ENCODE measurements around the gene CEACAM18.

Gene CEACAM18

DNA sequence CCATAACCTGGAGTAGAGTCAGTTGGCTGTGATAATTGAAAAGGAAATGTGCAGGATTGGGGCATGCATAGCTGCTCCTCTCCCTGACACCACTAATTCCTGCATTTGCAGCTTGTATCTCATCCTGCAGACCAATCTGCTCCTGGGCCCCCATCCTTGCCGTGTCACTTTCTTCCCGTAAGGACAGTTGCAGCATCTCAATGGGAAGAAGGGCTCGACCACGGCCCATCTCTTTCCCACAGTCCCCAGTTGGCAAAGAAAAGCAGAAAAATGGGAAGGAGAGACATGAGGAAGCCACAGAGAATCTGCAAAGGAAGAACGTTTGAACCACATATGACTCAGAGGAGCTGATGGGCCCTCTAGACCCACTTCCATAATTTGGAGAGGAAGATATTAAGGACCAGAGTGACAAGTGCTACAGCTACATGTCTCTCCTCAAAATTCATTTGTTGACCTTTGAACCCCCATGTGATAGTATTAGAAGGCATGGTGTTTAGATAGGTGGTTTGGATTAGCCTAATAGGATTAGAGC, 25.0 kb downstream of the CEACAM18 start:
- Histone ChIP-seq H3K4me1 (ENCODE audit: control insufficient read depth in 2 of 2, insufficient read depth in 1 of 2, low read depth in 1 of 2, low read length in 2 of 2) (no peaks in the 10 kb centered on the region), H2BK12ac (ENCODE audit: low read length) (no peak overlapping the region), H3K4me3 (ENCODE audit: low read length in 2 of 2) (no peak overlapping the region), H3K27ac (replicated peaks; ENCODE audit: low read length) (no peak overlapping the region), H2BK5ac (ENCODE audit: low read length) (no peak overlapping the region), H3K79me1 (ENCODE audit: low read depth, low read length) (no peaks in the 10 kb centered on the region), H3K18ac (ENCODE audit: low read length) (no peak overlapping the region), H3K9ac (ENCODE audit: low read depth, low read length, poor library complexity) (no peak overlapping the region), H3K23ac (ENCODE audit: low read depth, low read length, poor library complexity) (no peak overlapping the region), H4K8ac (ENCODE audit: low read depth, low read length) (no peak overlapping the region), H3K36me3 (replicated peaks in 1 of 2; ENCODE audit: control insufficient read depth in 2 of 2, insufficient read depth in 2 of 2, low read length in 2 of 2) (no peaks in the 10 kb centered on the region), H2AK5ac (ENCODE audit: low read depth, low read length) (no peak overlapping the region), H2AFZ (ENCODE audit: low read length) (no peak overlapping the region), H3K4me2 (ENCODE audit: insufficient read depth, low read length, poor library complexity, severe bottlenecking) (no peak overlapping the region), H2BK15ac (ENCODE audit: low read length) (no peak overlapping the region), H2BK120ac (ENCODE audit: low read depth, low read length) (no peak overlapping the region), H4K91ac (ENCODE audit: low read depth, low read length, poor library complexity) (no peak overlapping the region), H3K4ac (ENCODE audit: low read length) (no peak overlapping the region), H3K9me3 (replicated peaks in 1 of 2; ENCODE audit: control insufficient read depth in 2 of 2, insufficient read depth in 1 of 2, low read depth in 1 of 2, low read length in 2 of 2) (peaks cover 0 to 38% of the 10 kb centered on the region in 2 donors), H3K14ac (ENCODE audit: low read length) (no peak overlapping the region), H3K27me3 (ENCODE audit: control insufficient read depth in 3 of 3, insufficient read depth in 3 of 3, low read depth in 1 of 3, low read length in 3 of 3) (peaks cover 0 to 13% (median 1%) of the 10 kb centered on the region in 3 experiments)
- DNase-seq (ENCODE audit: low spot score), result no peak
- no CpG with 5 or more reads among the region's 5 CpGs for WGBS, 2 donors (ENCODE audit: extremely low coverage in 2 of 2, insufficient read length in 2 of 2, insufficient replicate concordance in 1 of 2)

DNA sequence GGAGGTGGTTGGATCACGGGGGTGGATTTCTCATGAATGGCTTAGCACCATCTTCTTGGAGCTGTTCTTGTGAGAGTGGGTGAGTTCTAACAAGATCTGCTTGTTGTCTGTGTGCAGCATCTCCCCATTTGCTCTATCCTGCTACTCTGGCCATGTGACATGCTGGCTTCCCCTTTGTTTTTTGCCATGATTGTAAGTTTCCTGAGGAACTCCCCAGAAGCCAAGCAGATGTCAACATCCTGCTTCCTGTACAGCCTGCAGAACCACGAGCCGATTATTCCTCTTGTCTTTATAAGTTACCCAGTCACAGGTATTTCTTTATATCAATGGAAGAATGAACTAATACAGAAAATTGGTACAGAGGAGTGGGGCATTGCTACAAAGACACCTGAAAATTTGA, 25.6 kb downstream of the CEACAM18 start:
- Histone ChIP-seq H4K91ac (ENCODE audit: low read depth, low read length, poor library complexity) (no peak overlapping the region), H3K9ac (ENCODE audit: low read depth, low read length, poor library complexity) (no peak overlapping the region), H3K23ac (ENCODE audit: low read depth, low read length, poor library complexity) (no peak overlapping the region), H3K4me2 (ENCODE audit: insufficient read depth, low read length, poor library complexity, severe bottlenecking) (no peak overlapping the region), H2AFZ (ENCODE audit: low read length) (no peak overlapping the region), H3K4ac (ENCODE audit: low read length) (no peak overlapping the region), H3K27ac (replicated peaks; ENCODE audit: low read length) (no peak overlapping the region), H2BK12ac (ENCODE audit: low read length) (no peak overlapping the region), H2BK120ac (ENCODE audit: low read depth, low read length) (no peak overlapping the region), H3K79me1 (ENCODE audit: low read depth, low read length) (no peaks in the 10 kb centered on the region), H2BK15ac (ENCODE audit: low read length) (no peak overlapping the region), H3K14ac (ENCODE audit: low read length) (no peak overlapping the region), H3K4me3 (ENCODE audit: low read length in 2 of 2) (no peak overlapping the region), H3K36me3 (replicated peaks in 1 of 2; ENCODE audit: control insufficient read depth in 2 of 2, insufficient read depth in 2 of 2, low read length in 2 of 2) (no peaks in the 10 kb centered on the region), H3K4me1 (ENCODE audit: control insufficient read depth in 2 of 2, insufficient read depth in 1 of 2, low read depth in 1 of 2, low read length in 2 of 2) (no peaks in the 10 kb centered on the region), H4K8ac (ENCODE audit: low read depth, low read length) (no peak overlapping the region), H3K9me3 (replicated peaks in 1 of 2; ENCODE audit: control insufficient read depth in 2 of 2, insufficient read depth in 1 of 2, low read depth in 1 of 2, low read length in 2 of 2) (peaks cover 0 to 41% of the 10 kb centered on the region in 2 donors), H2BK5ac (ENCODE audit: low read length) (no peak overlapping the region), H3K18ac (ENCODE audit: low read length) (no peak overlapping the region), H3K27me3 (ENCODE audit: control insufficient read depth in 3 of 3, insufficient read depth in 3 of 3, low read depth in 1 of 3, low read length in 3 of 3) (peaks cover 0 to 18% (median 1%) of the 10 kb centered on the region in 3 experiments), H2AK5ac (ENCODE audit: low read depth, low read length) (no peak overlapping the region)
- WGBS, 2 donors (ENCODE audit: extremely low coverage in 2 of 2, insufficient read length in 2 of 2, insufficient replicate concordance in 1 of 2), result no CpG with 5 or more reads among the region's 3 CpGs
- DNase-seq (ENCODE audit: low spot score), result no peak

DNA sequence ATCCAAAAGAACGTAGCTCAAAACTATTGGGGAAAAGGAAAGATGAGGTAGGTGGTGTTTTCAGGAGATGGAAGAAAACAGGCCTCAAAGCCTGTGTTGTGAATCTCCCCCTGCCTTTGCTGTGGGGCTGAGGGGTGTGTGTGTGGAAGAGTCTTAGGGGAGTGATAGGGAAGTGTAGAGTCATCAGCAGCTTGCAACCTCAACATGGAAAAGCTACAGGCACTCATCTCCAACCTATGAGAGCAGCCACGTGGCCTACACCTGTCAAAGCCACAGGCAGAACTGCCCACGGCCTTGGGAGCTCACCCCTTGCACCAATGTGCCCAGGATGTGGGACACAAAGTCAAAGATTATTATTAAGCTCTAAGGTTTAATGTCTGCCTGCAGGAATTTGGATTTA, 27.6 kb downstream of the CEACAM18 start:
- Histone ChIP-seq H2AK5ac (ENCODE audit: low read depth, low read length) (no peak overlapping the region), H2BK12ac (ENCODE audit: low read length) (no peak overlapping the region), H3K4me3 (ENCODE audit: low read length in 2 of 2) (no peak overlapping the region), H3K18ac (ENCODE audit: low read length) (no peak overlapping the region), H3K36me3 (replicated peaks in 1 of 2; ENCODE audit: control insufficient read depth in 2 of 2, insufficient read depth in 2 of 2, low read length in 2 of 2) (no peaks in the 10 kb centered on the region), H3K4ac (ENCODE audit: low read length) (no peak overlapping the region), H2AFZ (ENCODE audit: low read length) (no peak overlapping the region), H2BK5ac (ENCODE audit: low read length) (no peak overlapping the region), H3K9me3 (replicated peaks in 1 of 2; ENCODE audit: control insufficient read depth in 2 of 2, insufficient read depth in 1 of 2, low read depth in 1 of 2, low read length in 2 of 2) (peaks cover 0 to 33% of the 10 kb centered on the region in 2 donors), H3K14ac (ENCODE audit: low read length) (no peak overlapping the region), H3K9ac (ENCODE audit: low read depth, low read length, poor library complexity) (no peak overlapping the region), H3K23ac (ENCODE audit: low read depth, low read length, poor library complexity) (no peak overlapping the region), H3K4me1 (ENCODE audit: control insufficient read depth in 2 of 2, insufficient read depth in 1 of 2, low read depth in 1 of 2, low read length in 2 of 2) (no peaks in the 10 kb centered on the region), H3K79me1 (ENCODE audit: low read depth, low read length) (no peaks in the 10 kb centered on the region), H3K4me2 (ENCODE audit: insufficient read depth, low read length, poor library complexity, severe bottlenecking) (no peak overlapping the region), H3K27ac (replicated peaks; ENCODE audit: low read length) (no peak overlapping the region), H2BK15ac (ENCODE audit: low read length) (no peak overlapping the region), H2BK120ac (ENCODE audit: low read depth, low read length) (no peak overlapping the region), H4K8ac (ENCODE audit: low read depth, low read length) (no peak overlapping the region), H4K91ac (ENCODE audit: low read depth, low read length, poor library complexity) (no peak overlapping the region), H3K27me3 (ENCODE audit: control insufficient read depth in 3 of 3, insufficient read depth in 3 of 3, low read depth in 1 of 3, low read length in 3 of 3) (peaks cover 0 to 26% (median 1%) of the 10 kb centered on the region in 3 experiments)
- DNase-seq (ENCODE audit: low spot score), result no peak
- no CpG with 5 or more reads among the region's 3 CpGs for WGBS, 2 donors (ENCODE audit: extremely low coverage in 2 of 2, insufficient read length in 2 of 2, insufficient replicate concordance in 1 of 2)

DNA sequence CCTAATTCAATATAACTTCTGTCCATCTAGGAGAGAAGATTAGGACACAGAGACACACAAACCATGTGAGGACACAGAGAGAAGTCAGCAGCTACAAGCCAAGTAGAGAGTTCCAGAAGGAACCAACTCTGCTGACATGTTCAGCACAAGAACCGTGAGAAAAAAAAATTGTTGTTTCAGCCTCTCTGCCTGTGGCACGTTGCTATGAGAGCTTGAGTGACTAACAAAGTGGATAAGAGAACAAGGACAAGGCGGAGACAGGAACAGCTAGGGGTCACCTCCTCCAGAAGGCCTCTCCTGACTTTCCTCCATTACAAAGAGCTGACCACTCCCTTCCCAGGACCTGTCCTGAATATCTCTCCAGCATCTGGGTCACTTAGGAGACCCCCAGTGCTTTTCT, 28.9 kb downstream of the CEACAM18 start:
- H3K79me1 ChIP-seq (ENCODE audit: low read depth, low read length), result no peaks in the 10 kb centered on the region
- no peak overlapping the region for H3K14ac ChIP-seq (ENCODE audit: low read length)
- peaks cover 0 to 25% of the 10 kb centered on the region in 2 donors for H3K9me3 ChIP-seq (replicated peaks in 1 of 2; ENCODE audit: control insufficient read depth in 2 of 2, insufficient read depth in 1 of 2, low read depth in 1 of 2, low read length in 2 of 2)
- no peak overlapping the region for H2BK5ac ChIP-seq (ENCODE audit: low read length)
- H2BK12ac ChIP-seq (ENCODE audit: low read length), result no peak overlapping the region
- H3K4me2 ChIP-seq (ENCODE audit: insufficient read depth, low read length, poor library complexity, severe bottlenecking), result no peak overlapping the region
- no peak overlapping the region for H3K9ac ChIP-seq (ENCODE audit: low read depth, low read length, poor library complexity)
- no peak overlapping the region for H3K23ac ChIP-seq (ENCODE audit: low read depth, low read length, poor library complexity)
- DNase-seq (ENCODE audit: low spot score), result no peak
- no peak overlapping the region for H3K4ac ChIP-seq (ENCODE audit: low read length)
- no peak overlapping the region for H3K4me3 ChIP-seq (ENCODE audit: low read length in 2 of 2)
- no peak overlapping the region for H2BK120ac ChIP-seq (ENCODE audit: low read depth, low read length)
- H3K4me1 ChIP-seq (ENCODE audit: control insufficient read depth in 2 of 2, insufficient read depth in 1 of 2, low read depth in 1 of 2, low read length in 2 of 2), result no peaks in the 10 kb centered on the region
- no CpG with 5 or more reads among the region's 3 CpGs for WGBS, 2 donors (ENCODE audit: extremely low coverage in 2 of 2, insufficient read length in 2 of 2, insufficient replicate concordance in 1 of 2)
- no peak overlapping the region for H3K18ac ChIP-seq (ENCODE audit: low read length)
- H4K8ac ChIP-seq (ENCODE audit: low read depth, low read length), result no peak overlapping the region
- peaks cover 0 to 24% (median 1%) of the 10 kb centered on the region in 3 experiments for H3K27me3 ChIP-seq (ENCODE audit: control insufficient read depth in 3 of 3, insufficient read depth in 3 of 3, low read depth in 1 of 3, low read length in 3 of 3)
- H2AFZ ChIP-seq (ENCODE audit: low read length), result no peak overlapping the region
- no peak overlapping the region for H4K91ac ChIP-seq (ENCODE audit: low read depth, low read length, poor library complexity)
- no peak overlapping the region for H2BK15ac ChIP-seq (ENCODE audit: low read length)
- H3K27ac ChIP-seq (replicated peaks; ENCODE audit: low read length), result no peak overlapping the region
- H3K36me3 ChIP-seq (replicated peaks in 1 of 2; ENCODE audit: control insufficient read depth in 2 of 2, insufficient read depth in 2 of 2, low read length in 2 of 2), result no peaks in the 10 kb centered on the region
- H2AK5ac ChIP-seq (ENCODE audit: low read depth, low read length), result no peak overlapping the region

Data from neuronal stem cell (in vitro differentiated cells).